Coronary artery (tissue), 2 donors: ENCODE measurements around the gene NOTCH3.

ENCODE experiments used
- DNase-seq: peaks from one replicate; pipeline ENCODE4 v3.0.0-alpha.2; 2017; ENCODE audit warnings: low spot score
- H3K27ac ChIP-seq, 2 donors: fragments of 200-600 bp; sonication (generic); one replicate each; pipeline ENCODE4 v1.5.1; 2016 to 2019
- H3K4me3 ChIP-seq: fragments of 200-600 bp; sonication (generic); 2 replicates; pipeline ENCODE4 v1.5.1; 2016; ENCODE audit warnings: mild to moderate bottlenecking, moderate library complexity
- TF ChIP-seq, protein P1 (sequence below): fragments of 200-600 bp; sonication (generic); IDR thresholded peaks from one replicate; pipeline ENCODE4 v1.5.1; 2019; ENCODE audit warnings: antibody characterized with exemption

The NOTCH3 gene

DNA sequence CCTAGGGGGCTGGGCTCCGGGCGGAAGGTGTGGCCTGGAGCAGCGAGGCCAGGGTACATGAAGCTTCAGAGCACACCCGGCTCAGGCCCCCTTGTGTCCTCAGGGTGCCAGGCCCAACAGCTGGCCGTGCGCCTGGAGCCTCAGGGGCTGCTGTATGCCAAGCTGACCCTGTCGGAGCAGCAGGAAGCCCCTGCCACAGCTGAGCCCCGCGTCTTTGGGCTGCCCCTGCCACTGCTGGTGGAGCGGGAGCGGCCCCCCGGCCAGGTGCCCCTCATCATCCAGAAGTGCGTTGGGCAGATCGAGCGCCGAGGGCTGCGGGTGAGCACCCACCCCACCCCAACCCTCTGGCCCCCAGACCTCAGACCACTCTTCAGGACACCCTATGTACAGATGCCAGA is 90.4 kb downstream of the NOTCH3 start:
- H3K27ac ChIP-seq, result peak overlapping the region in 1 of 2 donors; percentile 20
- H3K4me3 ChIP-seq, result no peak overlapping the region
- TF ChIP-seq, protein P1, sequence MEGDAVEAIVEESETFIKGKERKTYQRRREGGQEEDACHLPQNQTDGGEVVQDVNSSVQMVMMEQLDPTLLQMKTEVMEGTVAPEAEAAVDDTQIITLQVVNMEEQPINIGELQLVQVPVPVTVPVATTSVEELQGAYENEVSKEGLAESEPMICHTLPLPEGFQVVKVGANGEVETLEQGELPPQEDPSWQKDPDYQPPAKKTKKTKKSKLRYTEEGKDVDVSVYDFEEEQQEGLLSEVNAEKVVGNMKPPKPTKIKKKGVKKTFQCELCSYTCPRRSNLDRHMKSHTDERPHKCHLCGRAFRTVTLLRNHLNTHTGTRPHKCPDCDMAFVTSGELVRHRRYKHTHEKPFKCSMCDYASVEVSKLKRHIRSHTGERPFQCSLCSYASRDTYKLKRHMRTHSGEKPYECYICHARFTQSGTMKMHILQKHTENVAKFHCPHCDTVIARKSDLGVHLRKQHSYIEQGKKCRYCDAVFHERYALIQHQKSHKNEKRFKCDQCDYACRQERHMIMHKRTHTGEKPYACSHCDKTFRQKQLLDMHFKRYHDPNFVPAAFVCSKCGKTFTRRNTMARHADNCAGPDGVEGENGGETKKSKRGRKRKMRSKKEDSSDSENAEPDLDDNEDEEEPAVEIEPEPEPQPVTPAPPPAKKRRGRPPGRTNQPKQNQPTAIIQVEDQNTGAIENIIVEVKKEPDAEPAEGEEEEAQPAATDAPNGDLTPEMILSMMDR, result no peak
- no peak for DNase-seq

DNA sequence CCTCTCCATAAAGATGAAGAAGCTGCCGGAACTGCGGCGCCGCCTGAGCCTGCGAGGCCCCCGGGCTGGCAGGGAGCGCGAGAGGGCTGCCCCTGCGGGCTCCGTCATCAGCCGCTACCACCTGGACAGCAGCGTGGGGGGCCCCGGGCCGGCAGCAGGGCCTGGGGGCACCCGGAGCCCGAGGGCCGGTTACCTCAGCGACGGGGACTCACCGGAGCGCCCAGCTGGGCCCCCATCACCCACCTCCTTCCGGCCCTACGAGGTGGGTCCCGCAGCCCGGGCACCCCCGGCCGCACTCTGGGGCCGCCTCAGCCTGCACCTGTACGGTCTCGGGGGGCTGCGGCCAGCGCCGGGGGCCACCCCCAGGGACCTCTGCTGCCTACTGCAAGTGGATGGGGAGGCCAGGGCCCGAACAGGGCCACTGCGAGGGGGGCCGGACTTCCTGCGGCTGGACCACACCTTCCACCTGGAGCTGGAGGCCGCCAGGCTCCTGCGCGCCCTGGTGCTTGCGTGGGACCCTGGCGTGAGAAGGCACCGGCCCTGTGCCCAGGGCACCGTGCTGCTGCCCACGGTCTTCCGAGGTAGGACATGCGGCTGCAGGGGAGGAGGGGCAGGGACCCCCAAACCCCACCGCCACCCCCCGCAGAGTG is 90.9 kb downstream of the NOTCH3 start:
- TF ChIP-seq, protein P1, result no peak
- no peak for DNase-seq
- H3K4me3 ChIP-seq, result no peak overlapping the region
- peak overlapping the region in 1 of 2 donors; percentile 20 for H3K27ac ChIP-seq
